AG20443 (cell line): Measurements from ENCODE around the gene SPECC1L.

Source experiments
- DNase-seq: peaks from one replicate; pipeline ENCODE4 v3.0.0; 2012; ENCODE audit warnings: low spot score, mixed read lengths

The SPECC1L gene

GRCh38 chr22:24325105-24325757, 54.6 kb downstream of the SPECC1L start:
- DNase-seq = peak; percentile 84

GRCh38 chr22:24326266-24326665, 55.6 kb downstream of the SPECC1L start:
- DNase-seq = no peak

- DNase-seq = no peak
These were observed 57.2 kb downstream of the SPECC1L start for GRCh38 chr22:24327832-24328231.

- DNase-seq = no peak
These were observed 58.8 kb downstream of the SPECC1L start for GRCh38 chr22:24329453-24329852.

- no peak for DNase-seq
These were observed 60.0 kb downstream of the SPECC1L start for GRCh38 chr22:24330636-24331035.

GRCh38 chr22:24331468-24332440, 61.1 kb downstream of the SPECC1L start:
- no peak for DNase-seq

GRCh38 chr22:24333301-24333700, 62.7 kb downstream of the SPECC1L start:
- DNase-seq = peak; percentile 60

GRCh38 chr22:24335496-24335895, 64.9 kb downstream of the SPECC1L start:
- DNase-seq = no peak

- DNase-seq = no peak
These were observed 67.4 kb downstream of the SPECC1L start for GRCh38 chr22:24337894-24338645.

GRCh38 chr22:24338726-24339451, 68.3 kb downstream of the SPECC1L start:
- DNase-seq = peak; percentile 20

GRCh38 chr22:24339452-24339747, 68.8 kb downstream of the SPECC1L start:
- DNase-seq = no peak

GRCh38 chr22:24341627-24342026, 71.0 kb downstream of the SPECC1L start:
- DNase-seq = no peak

- DNase-seq = no peak
These were observed 80.0 kb downstream of the SPECC1L start for GRCh38 chr22:24350627-24351026.

- DNase-seq = no peak
These were observed 82.5 kb downstream of the SPECC1L start for GRCh38 chr22:24353121-24353520.

- DNase-seq = no peak
These were observed 84.9 kb downstream of the SPECC1L start for GRCh38 chr22:24355574-24355973.

GRCh38 chr22:24357547-24357946, 86.9 kb downstream of the SPECC1L start:
- no peak for DNase-seq

GRCh38 chr22:24358105-24358836, 87.6 kb downstream of the SPECC1L start:
- DNase-seq = no peak

- DNase-seq = no peak
These were observed 89.0 kb downstream of the SPECC1L start for GRCh38 chr22:24359452-24360120.

- no peak for DNase-seq
These were observed 91.5 kb downstream of the SPECC1L start for GRCh38 chr22:24361976-24362646.

- no peak for DNase-seq
These were observed 92.6 kb downstream of the SPECC1L start for GRCh38 chr22:24363243-24363642.
